PC-3 (cell line): ENCODE measurements around the gene RSPRY1. TPM values are rescaled to one million over a fixed set of nuclear protein-coding genes. Genes with fewer than 3 reads are reported as not detected.
"Not testable (repeated sequence)": the region's sequence is repeated elsewhere in the genome, so short reads cannot be mapped to it uniquely, and the experiment has no call there.

ENCODE experiments used
- ATAC-seq: fragments of 200-7000 bp; cut with Tn5 transposase; 2 replicates; pipeline ENCODE4 v1.9.1; 2020; ENCODE audit warnings: mild to moderate bottlenecking, moderate library complexity
- BruUV-seq: library from RNA; stranded (reverse); fragments of 400-500 nt; replicated peaks from 2 replicates; lab custom pipeline; 2021; lab: Mats Ljungman, UMichigan
- CTCF ChIA-PET: fragments of 300-600 bp; sonication (Branson Sonifier 250); formaldehyde crosslinking; loops from one replicate; lab custom pipeline; 2022; ENCODE audit warnings: antibody characterized with exemption; lab: Charles Lee
- POLR2A ChIA-PET: fragments of 300-600 bp; sonication (Branson Sonifier 250); formaldehyde crosslinking; loops from one replicate; lab custom pipeline; 2022; ENCODE audit warnings: antibody characterized with exemption; ENCODE audit not compliant: unreplicated experiment; lab: Charles Lee
- DNase-seq: peaks from one replicate; pipeline ENCODE4 v3.0.0-alpha.2; 2015
- H2AFZ ChIP-seq: fragments of 300-600 bp; sonication (generic); 2 replicates; pipeline ENCODE4 v1.6.0; 2016; ENCODE audit warnings: antibody characterized with exemption, low read length
- H3F3A ChIP-seq: fragments of 300-600 bp; sonication (generic); one replicate; pipeline ENCODE4 v1.6.0; 2017; ENCODE audit warnings: antibody characterized with exemption, low read length, control low read depth, mild to moderate bottlenecking; ENCODE audit not compliant: unreplicated experiment
- H3K27ac ChIP-seq: fragments of 300-600 bp; sonication (generic); 2 replicates; pipeline ENCODE4 v1.5.1; 2016; ENCODE audit warnings: mild to moderate bottlenecking, low read length
- H3K27me3 ChIP-seq: fragments of 300-600 bp; sonication (generic); 2 replicates; pipeline ENCODE4 v1.6.1; 2016; ENCODE audit warnings: low read length, mixed read lengths
- H3K36me3 ChIP-seq: fragments of 300-600 bp; sonication (generic); 2 replicates; pipeline ENCODE4 v1.6.1; 2016; ENCODE audit warnings: low read depth, mixed run types, low read length, mixed read lengths
- H3K4me1 ChIP-seq: fragments of 300-600 bp; sonication (generic); 2 replicates; pipeline ENCODE4 v1.5.1; 2016; ENCODE audit warnings: low read length; ENCODE audit not compliant: insufficient read depth
- H3K4me2 ChIP-seq: fragments of 300-600 bp; sonication (generic); 2 replicates; pipeline ENCODE4 v1.6.0; 2016; ENCODE audit warnings: low read length
- H3K4me3 ChIP-seq: fragments of 300-600 bp; sonication (generic); 2 replicates; pipeline ENCODE4 v1.5.1; 2016; ENCODE audit warnings: mild to moderate bottlenecking, low read length, mixed read lengths
- H3K79me2 ChIP-seq: fragments of 300-600 bp; sonication (generic); 2 replicates; pipeline ENCODE4 v1.6.1; 2017; ENCODE audit warnings: low read length, mixed read lengths
- H3K9ac ChIP-seq: fragments of 300-600 bp; sonication (generic); 2 replicates; pipeline ENCODE4 v1.6.0; 2016; ENCODE audit warnings: mild to moderate bottlenecking, low read length
- H3K9me2 ChIP-seq: fragments of 300-600 bp; sonication (generic); replicated peaks from 2 replicates; pipeline ENCODE4 v1.6.1; 2016; ENCODE audit warnings: mixed run types, low read length, mixed read lengths
- H3K9me3 ChIP-seq: fragments of 300-600 bp; sonication (generic); 2 replicates; pipeline ENCODE4 v1.6.1; 2016; ENCODE audit warnings: low read length, mixed read lengths
- H4K20me1 ChIP-seq: fragments of 300-600 bp; sonication (generic); 2 replicates; pipeline ENCODE4 v1.6.1; 2016; ENCODE audit warnings: low read length, mixed read lengths
- EZH2 ChIP-seq: fragments of 300-600 bp; sonication (generic); IDR thresholded peaks from one replicate; pipeline ENCODE4 v1.6.1; 2017; ENCODE audit warnings: antibody characterized with exemption, mild to moderate bottlenecking, low read length; ENCODE audit not compliant: unreplicated experiment
- EZH2phosphoT487 ChIP-seq: fragments of 300-600 bp; sonication (generic); IDR thresholded peaks from 2 replicates; pipeline ENCODE4 v1.6.1; 2018; ENCODE audit warnings: mild to moderate bottlenecking, antibody characterized with exemption, low read length, borderline replicate concordance
- intact Hi-C: fragments of 100-400 bp; cut with micrococcal nuclease; formaldehyde crosslinking; loops from 2 replicates; pipeline ENCODE4 v1.9.0; 2023
- total RNA-seq: library from RNA; depleted of rRNA; stranded (reverse); fragments of >200 nt; gene quantifications from 2 replicates; pipeline ENCODE4 v1.2.3, GENCODE V29; 2014
- TF ChIP-seq, protein P1 (sequence below): fragments of 300-600 bp; sonication (generic); conservative IDR thresholded peaks from 2 replicates; pipeline ENCODE4 v1.5.1; 2017; ENCODE audit warnings: antibody characterized with exemption, low read depth, mild to moderate bottlenecking, low read length

The RSPRY1 gene
- total RNA-seq, 1 experiment from 2014 or later: 17.5 TPM

DNA sequence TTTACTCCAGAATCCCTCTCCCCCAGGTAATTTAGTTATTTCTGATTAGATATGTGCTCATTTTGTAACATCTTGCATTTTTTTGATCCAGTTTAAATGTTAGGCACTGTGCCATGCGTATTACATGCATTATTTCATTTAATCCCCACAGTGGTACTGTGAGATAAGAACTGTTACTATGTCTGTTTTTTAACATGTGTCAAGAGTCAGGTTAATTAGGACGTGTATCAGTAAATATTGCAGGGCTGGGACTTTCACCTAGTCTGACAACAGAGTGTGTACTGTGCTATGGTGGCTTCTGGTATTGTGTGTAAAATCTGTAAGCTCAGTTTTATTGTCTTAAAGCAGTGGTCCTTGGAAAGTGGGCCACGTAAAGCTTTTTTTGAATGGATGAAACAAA lies 10.6 kb downstream of the RSPRY1 start:
- TF ChIP-seq EZH2phosphoT487 (no peak), EZH2 (no peak)
- TF ChIP-seq, protein P1, sequence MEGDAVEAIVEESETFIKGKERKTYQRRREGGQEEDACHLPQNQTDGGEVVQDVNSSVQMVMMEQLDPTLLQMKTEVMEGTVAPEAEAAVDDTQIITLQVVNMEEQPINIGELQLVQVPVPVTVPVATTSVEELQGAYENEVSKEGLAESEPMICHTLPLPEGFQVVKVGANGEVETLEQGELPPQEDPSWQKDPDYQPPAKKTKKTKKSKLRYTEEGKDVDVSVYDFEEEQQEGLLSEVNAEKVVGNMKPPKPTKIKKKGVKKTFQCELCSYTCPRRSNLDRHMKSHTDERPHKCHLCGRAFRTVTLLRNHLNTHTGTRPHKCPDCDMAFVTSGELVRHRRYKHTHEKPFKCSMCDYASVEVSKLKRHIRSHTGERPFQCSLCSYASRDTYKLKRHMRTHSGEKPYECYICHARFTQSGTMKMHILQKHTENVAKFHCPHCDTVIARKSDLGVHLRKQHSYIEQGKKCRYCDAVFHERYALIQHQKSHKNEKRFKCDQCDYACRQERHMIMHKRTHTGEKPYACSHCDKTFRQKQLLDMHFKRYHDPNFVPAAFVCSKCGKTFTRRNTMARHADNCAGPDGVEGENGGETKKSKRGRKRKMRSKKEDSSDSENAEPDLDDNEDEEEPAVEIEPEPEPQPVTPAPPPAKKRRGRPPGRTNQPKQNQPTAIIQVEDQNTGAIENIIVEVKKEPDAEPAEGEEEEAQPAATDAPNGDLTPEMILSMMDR: no peak
- no peak overlapping the region for H2AFZ ChIP-seq
- no peaks in the 10 kb centered on the region for H3K36me3 ChIP-seq
- ChIA-PET CTCF (no interaction called here), POLR2A (no interaction called here)
- H3K9me3 ChIP-seq: no peaks in the 10 kb centered on the region
- no peaks in the 10 kb centered on the region for H3F3A ChIP-seq
- H3K4me3 ChIP-seq: no peak overlapping the region
- no peaks in the 10 kb centered on the region for H3K9me2 ChIP-seq
- H3K27ac ChIP-seq: no peak overlapping the region
- no peaks in the 10 kb centered on the region for H4K20me1 ChIP-seq
- H3K9ac ChIP-seq: no peak overlapping the region
- peaks cover 62% of the 10 kb centered on the region for H3K79me2 ChIP-seq
- no TSS peak for BruUV-seq
- H3K4me2 ChIP-seq: no peak overlapping the region
- no peak for DNase-seq
- no peaks in the 10 kb centered on the region for H3K27me3 ChIP-seq
- no peak for ATAC-seq
- intact Hi-C loops: no loop called here
- H3K4me1 ChIP-seq: peaks cover 35% of the 10 kb centered on the region

GRCh38 chr16:57200321-57200720 lies 14.2 kb downstream of the RSPRY1 start:
- H3K4me3 ChIP-seq, H3K9me3 ChIP-seq, POLR2A ChIA-PET, DNase-seq, H3K9ac ChIP-seq, H3K27me3 ChIP-seq, intact Hi-C loops, BruUV-seq, H3K4me2 ChIP-seq, H3K27ac ChIP-seq, H3K9me2 ChIP-seq, H3F3A ChIP-seq, H3K4me1 ChIP-seq, H4K20me1 ChIP-seq, CTCF ChIA-PET, ATAC-seq, H3K36me3 ChIP-seq, H2AFZ ChIP-seq: not testable (repeated sequence)
- H3K79me2 ChIP-seq: peaks cover 34% of the 10 kb centered on the region

- CTCF ChIA-PET, DNase-seq, BruUV-seq, H2AFZ ChIP-seq, intact Hi-C loops, ATAC-seq, H3K27ac ChIP-seq, H3K4me2 ChIP-seq, H3K4me3 ChIP-seq, H3K27me3 ChIP-seq, H3K9me3 ChIP-seq, H3F3A ChIP-seq, H3K9ac ChIP-seq, POLR2A ChIA-PET, H4K20me1 ChIP-seq, H3K4me1 ChIP-seq, H3K9me2 ChIP-seq: not testable (repeated sequence)
- H3K79me2 ChIP-seq: peaks cover 29% of the 10 kb centered on the region
- peaks cover 11% of the 10 kb centered on the region; the same call in 1 of the 2 replicates for H3K36me3 ChIP-seq
These were observed 14.8 kb downstream of the RSPRY1 start for GRCh38 chr16:57200926-57201325.
